HG03439 (cell line): ENCODE data around the gene SCAMP4.
"Not testable (repeated sequence)": the region's sequence is repeated elsewhere in the genome, so short reads cannot be mapped to it uniquely, and the experiment has no call there.

ENCODE experiments used
- ATAC-seq: cut with Tn5 transposase; IDR thresholded peaks from one replicate; pipeline ENCODE4 v1.9.1; 2021; ENCODE audit warnings: mild to moderate bottlenecking, moderate library complexity; ENCODE audit not compliant: unreplicated experiment

The SCAMP4 gene

GRCh38 chr19:1882786-1883692 is 22.2 kb upstream of the SCAMP4 start:
- ATAC-seq, result no peak

- ATAC-seq, result no peak
Observed at GRCh38 chr19:1883784-1884183, 21.4 kb upstream of the SCAMP4 start.

DNA sequence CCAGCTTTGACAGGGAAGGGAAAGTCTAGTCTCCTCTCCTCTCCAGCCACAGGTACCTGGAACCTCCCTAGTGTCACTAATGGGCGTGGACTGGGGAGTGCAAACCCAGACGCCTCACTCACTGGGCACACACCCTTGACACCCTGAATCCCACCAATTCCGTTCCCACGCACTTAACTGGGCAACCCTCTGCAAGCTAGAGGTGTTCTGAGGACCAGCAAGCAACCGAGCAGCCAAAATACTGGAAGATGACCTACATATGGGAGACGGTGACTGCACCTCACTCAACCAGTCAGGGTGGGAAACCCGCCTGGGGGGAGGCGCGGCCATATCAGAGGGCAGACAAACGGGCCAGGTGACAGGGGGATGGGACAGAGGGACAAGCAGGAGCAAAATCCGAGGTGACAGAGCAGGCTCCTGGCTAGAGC is 20.9 kb upstream of the SCAMP4 start:
- ATAC-seq, result no peak

GRCh38 chr19:1884719-1885334 is 20.4 kb upstream of the SCAMP4 start:
- ATAC-seq, result no peak

- ATAC-seq, result peak; percentile 70
Observed at GRCh38 chr19:1885398-1886119, 19.6 kb upstream of the SCAMP4 start, which contains the start of gene ABHD17A. Gene ABHD17A (minus strand): TSS chr19:1885496. CDS start chr19:1881566, 3,930 bp downstream.

GRCh38 chr19:1886360-1886759 is 18.8 kb upstream of the SCAMP4 start:
- ATAC-seq, result not testable (repeated sequence)

DNA sequence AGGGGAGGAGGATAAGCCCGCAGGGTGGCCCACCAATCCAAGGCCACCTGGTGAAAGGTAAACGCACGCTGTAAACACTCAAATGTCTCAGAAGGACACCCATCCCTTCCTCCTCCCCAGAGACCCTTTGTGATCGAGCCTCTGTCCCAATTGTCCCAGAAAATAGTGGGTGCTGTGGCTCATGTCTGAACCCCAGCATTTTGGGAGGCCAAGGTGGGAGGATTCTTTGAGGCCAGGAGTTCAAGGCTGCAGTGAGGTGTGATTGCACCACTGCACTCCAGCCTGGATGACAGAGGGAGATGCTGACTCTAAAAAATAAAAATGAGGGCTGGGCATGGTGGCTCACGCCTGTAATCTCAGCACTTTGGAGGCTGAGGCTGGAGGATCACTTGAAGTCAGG is 16.8 kb upstream of the SCAMP4 start:
- no peak for ATAC-seq

- ATAC-seq, result no peak
Observed at GRCh38 chr19:1889907-1890306, 15.3 kb upstream of the SCAMP4 start.

- no peak for ATAC-seq
Observed at GRCh38 chr19:1893791-1894190, 11.4 kb upstream of the SCAMP4 start.

- ATAC-seq, result no peak
Observed at GRCh38 chr19:1896508-1896907, 8.7 kb upstream of the SCAMP4 start.

- ATAC-seq, result no peak
Observed at GRCh38 chr19:1901940-1902404, 3.2 kb upstream of the SCAMP4 start.

GRCh38 chr19:1902923-1903322 is 2.3 kb upstream of the SCAMP4 start:
- ATAC-seq, result no peak

GRCh38 chr19:1904860-1905109 is 414 bp upstream of the SCAMP4 start:
- peak; percentile 13 for ATAC-seq

GRCh38 chr19:1905863-1906375 is 720 bp downstream of the SCAMP4 start:
- no peak for ATAC-seq

DNA sequence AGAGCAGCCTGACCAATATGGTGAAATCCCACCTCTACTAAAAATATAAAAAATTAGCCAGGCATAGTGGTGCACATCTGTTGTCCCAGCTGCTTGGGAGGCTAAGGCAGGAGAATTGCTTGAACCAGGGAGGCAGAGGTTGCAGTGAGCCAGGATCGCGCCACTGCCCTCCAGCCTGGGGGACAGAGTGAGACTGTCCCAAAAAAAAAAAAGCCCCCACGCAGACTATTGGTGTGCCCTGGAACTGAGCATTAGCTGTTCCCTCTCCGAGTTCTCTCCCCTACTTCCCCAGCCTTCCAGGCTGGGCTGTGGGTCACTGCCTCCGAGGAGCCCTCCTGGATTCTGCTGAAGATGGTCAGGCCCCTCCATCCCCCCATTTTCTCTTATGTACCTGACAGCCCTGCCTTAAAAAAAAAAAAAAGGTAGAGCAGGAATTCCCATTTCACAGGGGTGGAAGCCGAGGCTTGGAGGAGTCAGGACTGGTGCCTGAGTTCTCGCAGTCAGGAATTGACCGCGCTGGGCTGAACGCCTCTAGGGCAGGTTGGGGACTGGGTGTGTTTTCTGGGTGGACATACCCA is 1.9 kb downstream of the SCAMP4 start:
- no peak for ATAC-seq

GRCh38 chr19:1907563-1908363 is 2.6 kb downstream of the SCAMP4 start:
- no peak for ATAC-seq

- ATAC-seq, result no peak
Observed at GRCh38 chr19:1908364-1908678, 3.1 kb downstream of the SCAMP4 start.

DNA sequence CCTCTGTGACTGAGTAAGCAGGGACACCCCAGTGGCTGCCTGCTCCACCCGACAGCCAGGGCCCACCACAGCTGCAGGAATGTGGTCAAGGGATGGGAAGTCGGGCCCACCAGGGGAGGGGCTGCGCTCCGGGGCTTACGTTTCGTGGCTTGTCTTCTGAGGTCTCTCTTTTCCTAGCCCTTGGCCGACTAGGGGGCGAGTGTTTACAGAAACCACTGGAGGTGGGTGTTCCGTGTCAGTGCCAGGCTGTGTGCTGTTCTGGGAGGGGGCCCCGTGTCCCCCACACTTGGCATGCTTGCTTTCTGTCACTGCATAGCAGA is 4.5 kb downstream of the SCAMP4 start:
- no peak for ATAC-seq

- no peak for ATAC-seq
Observed at GRCh38 chr19:1910177-1910576, 5.0 kb downstream of the SCAMP4 start.

GRCh38 chr19:1911098-1911497 is 5.9 kb downstream of the SCAMP4 start:
- no peak for ATAC-seq

DNA sequence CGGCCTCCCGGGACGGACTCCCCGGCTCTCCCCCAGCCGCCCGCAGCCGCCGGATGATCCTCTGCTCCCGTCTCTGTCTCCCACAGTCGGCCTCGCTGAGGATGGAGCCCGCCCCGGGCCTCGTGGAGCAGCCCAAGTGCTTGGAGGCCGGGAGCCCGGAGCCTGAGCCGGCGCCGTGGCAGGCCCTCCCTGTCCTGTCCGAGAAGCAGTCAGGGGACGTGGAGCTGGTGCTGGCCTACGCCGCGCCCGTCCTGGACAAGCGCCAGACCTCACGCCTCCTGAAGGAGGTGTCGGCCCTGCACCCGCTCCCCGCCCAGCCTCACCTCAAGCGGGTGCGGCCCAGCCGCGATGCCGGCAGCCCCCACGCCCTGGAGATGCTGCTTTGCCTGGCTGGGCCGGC is 6.8 kb downstream of the SCAMP4 start:
- no peak for ATAC-seq
